HG02571 (cell line): ENCODE data around the gene PHLDB1.
"Not testable (repeated sequence)": the region's sequence is repeated elsewhere in the genome, so short reads cannot be mapped to it uniquely, and the experiment has no call there.

Experiments used
- ATAC-seq: cut with Tn5 transposase; IDR thresholded peaks from one replicate; pipeline ENCODE4 v1.9.1; 2021; ENCODE audit warnings: mild to moderate bottlenecking, moderate library complexity; ENCODE audit not compliant: unreplicated experiment

PHLDB1 gene

GRCh38 chr11:118607401-118608359 lies at the start of gene PHLDB1:
TSS of gene PHLDB1 (plus strand) at chr11:118607615. CDS start at chr11:118613837, 6,222 bp downstream.
- no peak for ATAC-seq

- ATAC-seq = no peak
These were observed 46.6 kb upstream of the PHLDB1 start for GRCh38 chr11:118560806-118561205.

GRCh38 chr11:118565051-118565450 lies 42.4 kb upstream of the PHLDB1 start:
- no peak for ATAC-seq

DNA sequence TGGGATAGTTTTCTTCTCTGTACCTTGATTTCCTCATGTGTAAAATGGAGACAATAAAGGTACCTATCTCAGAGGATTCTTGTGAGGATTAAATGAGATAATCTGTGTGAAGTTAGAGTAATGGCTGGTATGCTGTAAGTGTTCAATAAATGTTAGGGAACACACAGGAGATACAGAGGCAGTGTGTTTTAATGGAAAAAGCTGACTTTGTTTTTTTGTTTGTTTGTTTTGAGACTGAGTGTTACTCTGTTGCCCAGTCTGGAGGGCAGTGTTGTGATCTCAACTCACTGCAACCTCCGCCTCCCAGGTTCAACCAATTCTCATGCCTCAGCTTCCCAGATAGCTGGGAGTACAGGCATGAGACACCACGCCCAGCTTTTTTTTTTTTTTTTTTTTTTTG lies 37.7 kb upstream of the PHLDB1 start:
- ATAC-seq = no peak

GRCh38 chr11:118570787-118571186 lies 36.6 kb upstream of the PHLDB1 start:
- no peak for ATAC-seq

DNA sequence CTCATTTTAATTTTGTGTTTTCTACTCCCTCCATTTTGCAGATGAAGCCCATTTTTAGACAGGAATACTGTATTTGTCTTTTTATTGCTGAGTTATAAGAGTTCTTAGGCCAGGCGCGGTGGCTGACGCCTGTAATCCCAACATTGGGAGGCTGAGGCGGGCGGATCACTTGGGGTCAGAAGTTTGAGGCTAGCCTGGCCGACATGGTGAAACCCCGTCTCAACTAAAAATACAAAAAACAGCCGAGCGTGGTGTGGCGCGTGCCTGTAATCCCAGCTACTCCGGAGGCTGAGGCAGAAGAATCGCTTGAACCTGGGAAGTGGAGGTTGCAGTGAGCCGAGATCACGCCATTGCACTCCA lies 35.7 kb upstream of the PHLDB1 start:
- ATAC-seq = not testable (repeated sequence)

- ATAC-seq = peak; percentile 73
These were observed 35.1 kb upstream of the PHLDB1 start, which contains the start of gene ARCN1 for GRCh38 chr11:118572061-118572980. TSS of gene ARCN1 (plus strand) at chr11:118572409. CDS start at chr11:118572548, 139 bp downstream.

- ATAC-seq = peak; percentile 26
These were observed 34.3 kb upstream of the PHLDB1 start for GRCh38 chr11:118572981-118573550.

DNA sequence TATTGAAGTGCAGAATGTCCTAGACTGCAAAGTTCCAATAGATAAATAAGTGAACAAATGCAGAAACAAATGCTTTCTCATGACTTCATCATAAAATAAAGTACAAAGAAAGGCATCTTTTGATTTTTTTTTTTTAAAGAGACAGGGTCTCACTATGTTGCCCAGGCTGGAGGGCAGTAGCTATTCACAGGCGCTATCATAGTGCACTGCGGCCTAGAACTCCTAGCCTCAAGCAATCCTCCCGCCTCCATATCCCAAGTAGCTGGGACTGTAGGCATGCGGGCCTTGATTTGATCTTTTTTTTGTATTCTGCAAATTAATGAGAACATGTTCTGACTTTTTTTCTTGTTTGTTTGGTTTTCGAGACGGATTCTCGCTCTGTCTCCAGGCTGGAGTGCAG lies 32.8 kb upstream of the PHLDB1 start:
- no peak for ATAC-seq

GRCh38 chr11:118577995-118578394 lies 29.4 kb upstream of the PHLDB1 start:
- not testable (repeated sequence) for ATAC-seq

- no peak for ATAC-seq
These were observed 26.4 kb upstream of the PHLDB1 start for GRCh38 chr11:118581057-118581456.

DNA sequence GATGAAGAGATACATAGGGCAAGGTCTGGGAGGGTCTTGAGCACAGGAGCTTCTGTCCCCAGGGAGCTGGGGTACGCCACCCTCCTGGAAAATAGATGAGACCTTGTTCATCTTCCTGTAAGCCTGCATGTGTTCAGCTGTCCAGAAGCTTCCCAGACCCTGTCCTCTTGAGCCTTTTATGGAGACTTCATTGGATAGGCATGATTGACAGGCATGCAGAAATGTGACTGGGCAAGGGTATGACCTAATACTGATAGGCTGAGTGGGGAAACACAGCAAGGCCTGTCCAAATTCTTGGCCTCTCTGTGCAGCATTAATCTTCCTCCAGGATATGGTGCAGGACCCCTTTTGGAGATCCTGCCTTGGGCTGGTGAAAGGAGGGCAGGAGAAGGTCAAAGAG lies 19.5 kb upstream of the PHLDB1 start:
- ATAC-seq = no peak

GRCh38 chr11:118592616-118593367 lies 14.6 kb upstream of the PHLDB1 start:
- ATAC-seq = no peak

DNA sequence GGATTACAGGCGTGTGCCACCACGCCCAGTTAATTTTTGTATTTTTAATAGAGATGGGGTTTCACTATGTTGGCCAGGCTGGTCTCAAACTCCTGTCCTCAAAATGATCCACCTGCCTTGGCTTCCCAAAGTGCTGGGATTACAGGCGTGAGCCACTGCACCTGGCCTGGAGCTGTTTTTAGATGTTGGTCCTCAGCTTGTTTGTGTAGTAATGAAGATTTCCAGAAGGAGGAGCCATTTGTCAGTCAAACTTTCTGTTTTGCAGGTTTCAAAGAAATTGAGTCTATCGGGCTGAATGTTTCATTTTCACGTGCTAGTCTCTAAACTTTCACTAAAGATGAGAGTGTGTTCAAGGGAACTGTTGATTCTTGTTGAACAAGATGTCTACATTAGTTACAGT lies 12.4 kb upstream of the PHLDB1 start:
- not testable (repeated sequence) for ATAC-seq

GRCh38 chr11:118596224-118597146 lies 10.9 kb upstream of the PHLDB1 start:
- no peak for ATAC-seq

- no peak for ATAC-seq
These were observed 9.9 kb upstream of the PHLDB1 start for GRCh38 chr11:118597556-118597955.

- ATAC-seq = no peak
These were observed 5.1 kb upstream of the PHLDB1 start for GRCh38 chr11:118602331-118602730.

DNA sequence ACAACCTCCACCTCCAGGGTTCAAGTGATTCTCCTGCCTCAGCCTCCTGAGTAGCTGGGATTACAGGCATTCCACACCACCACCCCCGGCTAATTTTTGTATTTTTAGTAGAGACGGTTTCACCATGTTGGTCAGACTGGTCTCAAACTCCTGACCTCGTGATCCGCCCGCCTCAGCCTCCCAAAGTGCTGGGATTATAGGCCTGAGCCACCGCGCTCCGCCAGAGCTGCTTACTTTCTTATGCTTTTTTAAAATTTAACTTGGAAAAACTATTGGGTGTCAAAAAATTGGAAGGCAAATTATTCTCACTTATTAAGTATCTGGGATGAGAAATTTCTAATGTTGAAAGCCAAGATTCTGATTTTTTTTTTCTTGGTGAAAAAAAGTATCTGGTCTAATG lies 3.7 kb upstream of the PHLDB1 start:
- ATAC-seq = not testable (repeated sequence)

DNA sequence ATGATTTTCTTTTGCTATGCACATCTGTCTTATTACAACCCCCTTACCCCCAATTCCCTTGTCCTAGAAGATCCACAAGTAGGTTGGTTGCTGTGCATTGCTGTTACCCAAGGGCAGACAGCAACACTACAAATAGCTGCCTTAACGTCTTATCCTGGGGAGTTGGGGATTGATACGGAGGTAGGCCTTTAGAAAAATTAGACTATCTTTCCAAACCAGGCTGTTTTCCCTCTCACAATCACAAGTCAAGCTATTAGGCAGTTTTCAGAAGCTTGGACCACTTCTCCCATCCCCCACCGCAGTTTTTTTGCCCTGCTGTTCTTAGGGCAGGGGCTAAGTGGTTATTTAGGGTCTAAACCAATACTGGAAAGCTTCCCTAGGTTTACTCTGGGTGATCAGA lies 2.8 kb upstream of the PHLDB1 start:
- no peak for ATAC-seq
